ENCODE measurements around the gene LFNG.

- TF ChIP-seq POLR2AphosphoS5 (IDR thresholded peaks at IDR 0.05; ENCODE audit: low read depth, low read length) (no peak), TAF1 (IDR thresholded peaks at IDR 0.05; ENCODE audit: borderline replicate concordance, insufficient read depth, low read length) (no peak), SIN3A (IDR thresholded peaks at IDR 0.05; ENCODE audit: borderline replicate concordance, insufficient read depth, low read length) (no peak), FOXP2 (optimal IDR thresholded peaks at IDR 0.05; ENCODE audit: borderline replicate concordance, extremely low read depth, extremely low read length, insufficient read depth) (no peak)
These were observed 30.9 kb upstream of the LFNG start for GRCh38 chr7:2488681-2489080.
